HFFc6 (cell line): Measurements from ENCODE around the gene NARS2. TPM values are rescaled to one million over a fixed set of nuclear protein-coding genes. Genes with fewer than 3 reads are reported as not detected.

ENCODE experiments used
- DNase-seq: peaks from one replicate; pipeline ENCODE4 v3.0.0-alpha.2; 2018
- H3K27ac Mint-ChIP-seq: 2 replicates; pipeline ENCODE4 v1.8.0; 2020; ENCODE audit warnings: mild to moderate bottlenecking, mixed read lengths
- H3K27me3 Mint-ChIP-seq: 2 replicates; pipeline ENCODE4 v1.8.0; 2021; ENCODE audit warnings: mild to moderate bottlenecking, moderate library complexity, mixed read lengths; ENCODE audit not compliant: insufficient read depth
- H3K36me3 Mint-ChIP-seq: 2 replicates; pipeline ENCODE4 v1.8.0; 2021; ENCODE audit warnings: low read depth, mixed read lengths
- H3K4me1 Mint-ChIP-seq: 2 replicates; pipeline ENCODE4 v1.8.0; 2020; ENCODE audit warnings: low read depth, mixed read lengths
- H3K4me3 Mint-ChIP-seq: 2 replicates; pipeline ENCODE4 v1.8.0; 2020; ENCODE audit warnings: mild to moderate bottlenecking, moderate library complexity, mixed read lengths
- H3K9me3 Mint-ChIP-seq: 2 replicates; pipeline ENCODE4 v1.8.0; 2020; ENCODE audit warnings: mild to moderate bottlenecking, mixed read lengths
- total RNA-seq, 6 experiments: library from RNA; stranded (reverse); fragmentation: NEBNext Ultra II Directional; extraction: Animal tissue kit (Norgen Biotek cat#: 25700); gene quantifications; 2 replicates in 1 of 6; 3 replicates in 5 of 6; pipeline ENCODE4 v1.2.3, GENCODE V29; 2021
- TF ChIP-seq, protein P1 (sequence below): fragments of 200-600 bp; sonication (generic); IDR thresholded peaks from 2 replicates; pipeline ENCODE4 v1.5.0; 2021; ENCODE audit warnings: antibody characterized with exemption, mild to moderate bottlenecking

The NARS2 gene
- total RNA-seq, 6 experiments from 2014 or later = 8.7 to 11.6 (median 10.3) TPM

- Mint-ChIP-seq H3K27ac (no peak overlapping the region), H3K27me3 (peaks cover 1% of the 10 kb centered on the region), H3K4me1 (peaks cover 5% of the 10 kb centered on the region), H3K36me3 (no peaks in the 10 kb centered on the region), H3K4me3 (no peak overlapping the region), H3K9me3 (peaks cover under 1% of the 10 kb centered on the region; the same call in 1 of the 2 replicates)
- DNase-seq = no peak
- TF ChIP-seq, protein P1, sequence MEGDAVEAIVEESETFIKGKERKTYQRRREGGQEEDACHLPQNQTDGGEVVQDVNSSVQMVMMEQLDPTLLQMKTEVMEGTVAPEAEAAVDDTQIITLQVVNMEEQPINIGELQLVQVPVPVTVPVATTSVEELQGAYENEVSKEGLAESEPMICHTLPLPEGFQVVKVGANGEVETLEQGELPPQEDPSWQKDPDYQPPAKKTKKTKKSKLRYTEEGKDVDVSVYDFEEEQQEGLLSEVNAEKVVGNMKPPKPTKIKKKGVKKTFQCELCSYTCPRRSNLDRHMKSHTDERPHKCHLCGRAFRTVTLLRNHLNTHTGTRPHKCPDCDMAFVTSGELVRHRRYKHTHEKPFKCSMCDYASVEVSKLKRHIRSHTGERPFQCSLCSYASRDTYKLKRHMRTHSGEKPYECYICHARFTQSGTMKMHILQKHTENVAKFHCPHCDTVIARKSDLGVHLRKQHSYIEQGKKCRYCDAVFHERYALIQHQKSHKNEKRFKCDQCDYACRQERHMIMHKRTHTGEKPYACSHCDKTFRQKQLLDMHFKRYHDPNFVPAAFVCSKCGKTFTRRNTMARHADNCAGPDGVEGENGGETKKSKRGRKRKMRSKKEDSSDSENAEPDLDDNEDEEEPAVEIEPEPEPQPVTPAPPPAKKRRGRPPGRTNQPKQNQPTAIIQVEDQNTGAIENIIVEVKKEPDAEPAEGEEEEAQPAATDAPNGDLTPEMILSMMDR = no peak
Measured at GRCh38 chr11:78391424-78391823, 183.2 kb downstream of the NARS2 start.

GRCh38 chr11:78390809-78391208, 183.9 kb downstream of the NARS2 start:
- TF ChIP-seq, protein P1 = no peak
- H3K9me3 Mint-ChIP-seq = peaks cover 6% of the 10 kb centered on the region
- H3K36me3 Mint-ChIP-seq = peaks cover 5% of the 10 kb centered on the region; the same call in 1 of the 2 replicates
- peaks cover 1% of the 10 kb centered on the region for H3K27me3 Mint-ChIP-seq
- peaks cover 5% of the 10 kb centered on the region for H3K4me1 Mint-ChIP-seq
- DNase-seq = no peak
- no peak overlapping the region for H3K27ac Mint-ChIP-seq
- no peak overlapping the region for H3K4me3 Mint-ChIP-seq

DNA sequence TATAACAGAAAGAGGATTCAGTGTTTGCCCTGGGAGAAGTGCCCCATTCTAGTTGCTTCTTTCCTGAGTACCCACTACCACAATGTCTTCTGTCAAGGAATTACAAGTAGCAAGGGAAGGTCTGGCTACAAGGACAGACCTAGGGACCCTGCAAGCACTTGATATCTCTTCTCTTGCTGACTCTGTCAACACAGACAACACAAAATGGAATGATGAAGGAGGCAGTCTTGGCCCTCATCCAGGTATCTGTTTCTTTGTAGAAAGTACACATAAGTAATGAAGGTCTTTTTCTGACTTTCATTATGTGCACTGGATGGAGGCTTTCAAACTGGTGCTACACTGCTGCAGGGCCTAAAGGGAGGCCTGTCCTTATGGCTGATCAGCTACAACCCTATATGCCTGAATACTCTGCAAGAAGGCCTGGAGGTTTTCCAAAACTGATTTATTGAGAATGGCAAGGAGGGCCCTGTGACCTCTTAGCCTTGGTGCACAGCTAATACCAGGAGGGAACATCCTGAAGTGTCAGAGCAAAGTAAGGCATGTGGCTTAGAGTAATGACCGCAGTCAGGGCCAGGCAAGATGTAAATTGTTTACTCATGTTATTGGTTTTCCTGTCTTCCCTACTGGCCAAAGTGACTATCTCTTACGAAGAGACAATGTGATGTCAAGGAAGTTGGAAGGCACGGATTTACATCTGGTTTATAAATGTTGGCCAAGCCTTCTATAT, 188.3 kb downstream of the NARS2 start:
- peaks cover 20% of the 10 kb centered on the region for H3K4me1 Mint-ChIP-seq

More for the DNA sequence above, 188.3 kb downstream of the NARS2 start:
- no peak overlapping the region for H3K27ac Mint-ChIP-seq
- H3K4me3 Mint-ChIP-seq = no peak overlapping the region
- H3K27me3 Mint-ChIP-seq = peaks cover 1% of the 10 kb centered on the region
- peaks cover 31% of the 10 kb centered on the region for H3K36me3 Mint-ChIP-seq
- peaks cover 27% of the 10 kb centered on the region for H3K9me3 Mint-ChIP-seq
- TF ChIP-seq, protein P1 = no peak
- DNase-seq = no peak

Other genes starting within 250 kb of the NARS2 start
- 10 to 100 TPM in 3 of 6 experiments, 1 to 10 TPM in 3; 8.4 to 12.1 (median 9.9) TPM for gene GAB2, start 157.0 kb downstream of the NARS2 start, total RNA-seq